Mesenchymal stem cell (in vitro differentiated cells and primary cell): ENCODE results near the gene PIMREG.

Experiments
- DNase-seq: peaks from one replicate; pipeline ENCODE4 v3.0.0-alpha.2; 2013
- H2AFZ ChIP-seq: one replicate; pipeline ENCODE4 v1.6.1; 2013; ENCODE audit warnings: low read depth, mild to moderate bottlenecking, control low read depth, inconsistent platforms, low read length, moderate library complexity
- H2AK5ac ChIP-seq: 2 replicates; pipeline ENCODE4 v1.6.1; 2013; ENCODE audit warnings: low read length, moderate library complexity, mild to moderate bottlenecking, inconsistent platforms; ENCODE audit not compliant: severe bottlenecking
- H2BK120ac ChIP-seq: one replicate; pipeline ENCODE4 v1.6.1; 2013; ENCODE audit warnings: low read depth, mild to moderate bottlenecking, inconsistent platforms, low read length, moderate library complexity
- H2BK12ac ChIP-seq, 2 experiments: one replicate each; pipeline ENCODE4 v1.6.1; 2013; ENCODE audit warnings: inconsistent platforms in 2 of 2, low read length in 2 of 2, mild to moderate bottlenecking in 2 of 2, moderate library complexity in 2 of 2, control low read depth in 1 of 2
- H2BK15ac ChIP-seq: one replicate; pipeline ENCODE4 v1.6.1; 2013; ENCODE audit warnings: mild to moderate bottlenecking, low read depth, inconsistent platforms; ENCODE audit not compliant: poor library complexity, severe bottlenecking
- H2BK5ac ChIP-seq: 2 replicates; pipeline ENCODE4 v1.6.1; 2013; ENCODE audit warnings: low read depth, mild to moderate bottlenecking, low read length, control low read depth, inconsistent platforms; ENCODE audit not compliant: poor library complexity, severe bottlenecking
- H3K14ac ChIP-seq, 2 experiments: one replicate each; pipeline ENCODE4 v1.6.1; 2013; ENCODE audit warnings: inconsistent platforms in 2 of 2, low read length in 2 of 2, control low read depth in 1 of 2, mild to moderate bottlenecking in 1 of 2, moderate library complexity in 1 of 2
- H3K18ac ChIP-seq, 2 experiments: one replicate each; pipeline ENCODE4 v1.6.1; 2013; ENCODE audit warnings: inconsistent platforms in 2 of 2, low read length in 2 of 2, control low read depth in 1 of 2, low read depth in 1 of 2, mild to moderate bottlenecking in 1 of 2
- H3K23ac ChIP-seq, 2 experiments: one replicate each; pipeline ENCODE4 v1.6.1; 2013; ENCODE audit warnings: inconsistent platforms in 2 of 2, low read length in 2 of 2, mild to moderate bottlenecking in 2 of 2, moderate library complexity in 2 of 2, control low read depth in 1 of 2
- H3K27ac ChIP-seq: 2 replicates; pipeline ENCODE4 v1.5.1; 2013; ENCODE audit warnings: mild to moderate bottlenecking, moderate library complexity, low read length, control low read depth, inconsistent platforms; ENCODE audit not compliant: poor library complexity, severe bottlenecking
- H3K27me3 ChIP-seq, 2 experiments: 2 replicates each; pipeline versions ENCODE4 v1.6.1 to v1.7.0; 2013; ENCODE audit warnings: low read length in 2 of 2, mild to moderate bottlenecking in 2 of 2, moderate library complexity in 2 of 2, control low read depth in 1 of 2, inconsistent platforms in 1 of 2; ENCODE audit not compliant: control insufficient read depth in 1 of 2, insufficient read depth in 1 of 2
- H3K36me3 ChIP-seq, 2 experiments: 2 replicates each; pipeline versions ENCODE4 v1.6.1 to v1.7.0; 2013; ENCODE audit warnings: low read length in 2 of 2, control low read depth in 1 of 2, inconsistent platforms in 1 of 2, low read depth in 1 of 2, mild to moderate bottlenecking in 1 of 2; ENCODE audit not compliant: insufficient read depth in 2 of 2, control insufficient read depth in 1 of 2
- H3K4ac ChIP-seq, 2 experiments: one replicate each; pipeline ENCODE4 v1.6.1; 2013; ENCODE audit warnings: inconsistent platforms in 2 of 2, low read length in 2 of 2, mild to moderate bottlenecking in 2 of 2, moderate library complexity in 2 of 2, control low read depth in 1 of 2, low read depth in 1 of 2
- H3K4me1 ChIP-seq: 2 replicates; pipeline ENCODE4 v1.6.1; 2013; ENCODE audit warnings: low read depth, low read length, control low read depth; ENCODE audit not compliant: control insufficient read depth, insufficient read depth
- H3K4me2 ChIP-seq: 2 replicates; pipeline ENCODE4 v1.6.1; 2013; ENCODE audit warnings: low read length, mild to moderate bottlenecking, inconsistent platforms; ENCODE audit not compliant: poor library complexity, severe bottlenecking
- H3K4me3 ChIP-seq, 2 experiments: 2 replicates each; pipeline versions ENCODE4 v1.5.1 to v1.7.0; 2013; ENCODE audit warnings: low read length in 2 of 2, mild to moderate bottlenecking in 2 of 2, control low read depth in 1 of 2, low read depth in 1 of 2; ENCODE audit not compliant: insufficient read depth in 1 of 2
- H3K79me1 ChIP-seq: replicated peaks from 2 replicates; pipeline ENCODE4 v1.6.1; 2013; ENCODE audit warnings: mild to moderate bottlenecking, control low read depth, low read length, inconsistent platforms; ENCODE audit not compliant: poor library complexity, severe bottlenecking
- H3K9ac ChIP-seq: 2 replicates; pipeline ENCODE4 v1.7.0; 2013; ENCODE audit warnings: mild to moderate bottlenecking, low read length, moderate library complexity
- H3K9me3 ChIP-seq: 2 replicates; pipeline ENCODE4 v1.7.0; 2013; ENCODE audit warnings: mild to moderate bottlenecking, low read length; ENCODE audit not compliant: control insufficient read depth
- H4K8ac ChIP-seq: one replicate; pipeline ENCODE4 v1.6.1; 2013; ENCODE audit warnings: inconsistent platforms, mild to moderate bottlenecking, low read length, moderate library complexity
- H4K91ac ChIP-seq: one replicate; pipeline ENCODE4 v1.6.1; 2013; ENCODE audit warnings: mild to moderate bottlenecking, low read length, inconsistent platforms
- WGBS: methylation state at CpG from one replicate; pipeline ENCODE4 v1.1.7; 2013; ENCODE audit warnings: mixed read lengths; 5-methylcytosine and 5-hydroxymethylcytosine counted together

Gene PIMREG

GRCh38 chr17:6455321-6455705, 11.1 kb downstream of the PIMREG start:
- peak overlapping the region in 1 of 2 experiments; percentile 52 for H3K4ac ChIP-seq
- H3K79me1 ChIP-seq: no peaks in the 10 kb centered on the region
- peak overlapping the region; percentile 32 for H2AFZ ChIP-seq
- 3% methylated on average over 21 of the region's 35 CpGs for WGBS
- H3K14ac ChIP-seq: peak overlapping the region in 1 of 2 experiments; percentile 69
- no peak overlapping the region for H2BK5ac ChIP-seq
- H3K18ac ChIP-seq: peak overlapping the region; percentile 47 to 70
- no peaks in the 10 kb centered on the region for H3K9me3 ChIP-seq
- H4K8ac ChIP-seq: peak overlapping the region; percentile 10
- H3K4me1 ChIP-seq: peaks cover 19% of the 10 kb centered on the region
- no peak overlapping the region for H3K27ac ChIP-seq
- peak overlapping the region; percentile 85 for H3K4me2 ChIP-seq
- no peak overlapping the region for H3K9ac ChIP-seq
- H3K4me3 ChIP-seq: peak overlapping the region; percentile 44 to 49
- no peak overlapping the region for H2AK5ac ChIP-seq
- H3K36me3 ChIP-seq: no peaks in the 10 kb centered on the region
- no peak overlapping the region for H2BK120ac ChIP-seq
- H2BK15ac ChIP-seq: no peak overlapping the region
- H3K23ac ChIP-seq: peak overlapping the region in 1 of 2 experiments; percentile 60
- no peak for DNase-seq
- H2BK12ac ChIP-seq: peak overlapping the region in 1 of 2 experiments; percentile 39
- no peak overlapping the region for H4K91ac ChIP-seq
- H3K27me3 ChIP-seq: peaks cover 20 to 52% of the 10 kb centered on the region in 2 experiments

- Histone ChIP-seq H3K4me2 (no peak overlapping the region), H3K4me1 (peaks cover 19% of the 10 kb centered on the region), H2BK12ac (peak overlapping the region in 1 of 2 experiments; percentile 21), H3K79me1 (no peaks in the 10 kb centered on the region), H3K4me3 (no peak overlapping the region), H3K9me3 (no peaks in the 10 kb centered on the region), H3K18ac (peak overlapping the region in 1 of 2 experiments; percentile 14), H3K27ac (no peak overlapping the region), H4K8ac (no peak overlapping the region), H3K4ac (no peak overlapping the region), H4K91ac (peak overlapping the region; percentile 73), H3K36me3 (no peaks in the 10 kb centered on the region), H2BK5ac (no peak overlapping the region), H3K27me3 (peaks cover 20 to 52% of the 10 kb centered on the region in 2 experiments), H2BK120ac (no peak overlapping the region), H3K23ac (no peak overlapping the region), H2AFZ (no peak overlapping the region), H2BK15ac (no peak overlapping the region), H2AK5ac (no peak overlapping the region), H3K14ac (no peak overlapping the region), H3K9ac (no peak overlapping the region)
- DNase-seq: no peak
- WGBS: 97% methylated on average over 9 of the region's 9 CpGs
Observed at GRCh38 chr17:6456321-6456720, 12.1 kb downstream of the PIMREG start.

- Histone ChIP-seq H3K23ac (no peak overlapping the region), H2BK15ac (peak overlapping the region; percentile 65), H3K27ac (no peak overlapping the region), H3K36me3 (no peaks in the 10 kb centered on the region), H3K79me1 (no peaks in the 10 kb centered on the region), H3K9me3 (no peaks in the 10 kb centered on the region), H3K4ac (no peak overlapping the region), H3K27me3 (peaks cover 20 to 52% of the 10 kb centered on the region in 2 experiments), H2BK12ac (peak overlapping the region; percentile 52 to 79), H3K9ac (no peak overlapping the region), H4K8ac (peak overlapping the region; percentile 19), H3K18ac (peak overlapping the region in 1 of 2 experiments; percentile 38), H3K4me3 (no peak overlapping the region), H3K4me2 (no peak overlapping the region), H2AK5ac (no peak overlapping the region), H2BK120ac (peak overlapping the region; percentile 27), H4K91ac (peak overlapping the region; percentile 56), H3K4me1 (peaks cover 19% of the 10 kb centered on the region), H3K14ac (no peak overlapping the region), H2AFZ (no peak overlapping the region), H2BK5ac (no peak overlapping the region)
- peak; percentile 85 for DNase-seq
- WGBS: 54% methylated on average over 13 of the region's 14 CpGs
Observed at GRCh38 chr17:6456914-6457687, 12.8 kb downstream of the PIMREG start.

- Histone ChIP-seq H2AFZ (no peak overlapping the region), H3K4me1 (peaks cover 23% of the 10 kb centered on the region), H3K4me2 (no peak overlapping the region), H3K14ac (no peak overlapping the region), H4K8ac (peak overlapping the region; percentile 45), H3K9me3 (no peaks in the 10 kb centered on the region), H3K9ac (no peak overlapping the region), H3K4me3 (no peak overlapping the region), H3K23ac (no peak overlapping the region), H3K27me3 (peaks cover 20 to 60% of the 10 kb centered on the region in 2 experiments), H4K91ac (peak overlapping the region; percentile 31), H3K18ac (peak overlapping the region in 1 of 2 experiments; percentile 38), H3K79me1 (no peaks in the 10 kb centered on the region), H2AK5ac (no peak overlapping the region), H3K27ac (no peak overlapping the region), H2BK15ac (peak overlapping the region; percentile 54), H2BK120ac (peak overlapping the region; percentile 27), H3K36me3 (no peaks in the 10 kb centered on the region), H2BK12ac (peak overlapping the region; percentile 52 to 79), H2BK5ac (no peak overlapping the region), H3K4ac (no peak overlapping the region)
- no peak for DNase-seq
- 74% methylated on average over 10 of the region's 10 CpGs for WGBS
Observed at GRCh38 chr17:6457688-6458459, 13.6 kb downstream of the PIMREG start.
